HG03060 (cell line): Measurements from ENCODE around the gene LYPD5.
"Not testable (repeated sequence)": the region's sequence is repeated elsewhere in the genome, so short reads cannot be mapped to it uniquely, and the experiment has no call there.

Experiments used
- ATAC-seq: cut with Tn5 transposase; IDR thresholded peaks from one replicate; pipeline ENCODE4 v1.9.1; 2021; ENCODE audit warnings: low read depth, moderate number of reproducible peaks; ENCODE audit not compliant: unreplicated experiment

Gene LYPD5

DNA sequence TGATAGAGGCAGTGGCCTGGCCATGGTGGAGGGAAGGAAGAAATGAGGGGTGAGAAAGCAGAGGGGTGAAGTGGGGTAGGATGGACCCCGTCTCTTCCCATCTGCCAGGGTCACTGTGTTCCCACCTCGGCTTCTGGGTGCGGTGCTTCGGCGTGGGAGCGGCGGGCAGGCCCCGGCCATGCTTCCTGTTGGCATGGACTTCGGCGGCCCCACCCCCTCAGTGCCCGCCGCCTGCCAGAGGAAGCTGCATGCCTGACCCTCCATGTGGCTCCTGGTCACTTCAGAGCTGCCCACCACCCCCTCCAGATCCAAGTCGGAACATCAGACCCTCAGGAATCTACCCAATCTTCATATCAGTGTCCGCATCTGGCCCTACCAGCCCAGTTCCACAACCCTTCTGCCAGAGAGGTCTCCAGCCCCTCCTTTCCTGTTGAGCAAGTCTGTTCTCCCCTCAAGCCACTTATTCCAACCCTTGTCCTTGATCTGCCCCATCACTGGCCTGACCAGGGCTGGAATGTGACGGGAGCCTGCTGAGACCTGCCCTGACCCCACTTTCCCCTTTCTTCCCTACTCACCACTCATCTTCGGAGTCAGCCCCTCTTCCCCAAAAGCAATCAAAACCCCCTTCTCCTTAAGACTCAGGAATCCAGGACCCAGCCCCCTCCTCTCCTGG, 23.0 kb downstream of the LYPD5 start:
- no peak for ATAC-seq

DNA sequence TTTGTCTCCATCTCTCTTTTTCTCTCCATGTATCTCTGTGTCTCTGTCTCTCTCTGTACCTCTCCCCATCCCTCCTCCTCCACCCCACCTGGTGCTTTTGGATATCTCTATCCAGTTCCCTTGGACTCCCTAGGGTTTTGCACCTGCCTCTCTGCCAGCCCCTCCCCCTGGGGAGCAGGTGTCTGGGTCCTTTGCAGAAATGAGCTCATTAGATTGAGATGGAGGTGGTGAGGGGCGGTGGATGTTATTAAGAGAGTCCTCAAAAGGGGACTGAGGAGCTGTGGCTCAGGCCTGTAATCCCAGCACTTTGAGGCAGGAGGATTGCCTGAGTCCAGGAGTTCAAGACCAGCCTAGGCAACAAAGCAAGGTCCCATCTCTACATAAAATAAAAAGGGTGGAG, 23.6 kb downstream of the LYPD5 start:
- no peak for ATAC-seq

DNA sequence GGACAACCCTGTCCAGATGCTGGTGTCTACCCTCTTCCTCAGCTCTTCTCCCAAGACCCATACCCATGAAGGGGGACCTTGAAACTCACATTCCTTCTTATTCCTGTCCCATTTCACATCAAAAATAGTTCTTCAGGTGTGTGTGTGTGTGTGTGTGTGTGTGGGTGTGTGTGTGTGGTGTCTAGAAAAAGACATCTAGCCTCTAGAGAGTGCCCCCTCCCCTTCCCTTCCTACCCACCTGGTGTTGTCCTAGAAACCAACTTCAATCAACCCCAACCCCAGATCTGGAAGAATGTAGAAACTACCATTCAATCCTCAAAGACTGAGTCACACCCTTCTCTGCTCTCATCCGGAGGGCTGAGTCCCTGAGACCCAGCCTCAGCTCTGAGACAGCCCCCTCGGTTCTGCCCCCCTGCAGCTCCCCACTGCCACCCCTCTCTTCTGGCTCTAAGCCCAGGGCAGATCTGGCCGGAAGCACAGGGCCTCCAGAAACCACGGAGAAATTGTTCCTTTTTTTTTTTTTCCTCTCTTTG, 25.0 kb downstream of the LYPD5 start:
- no peak for ATAC-seq

DNA sequence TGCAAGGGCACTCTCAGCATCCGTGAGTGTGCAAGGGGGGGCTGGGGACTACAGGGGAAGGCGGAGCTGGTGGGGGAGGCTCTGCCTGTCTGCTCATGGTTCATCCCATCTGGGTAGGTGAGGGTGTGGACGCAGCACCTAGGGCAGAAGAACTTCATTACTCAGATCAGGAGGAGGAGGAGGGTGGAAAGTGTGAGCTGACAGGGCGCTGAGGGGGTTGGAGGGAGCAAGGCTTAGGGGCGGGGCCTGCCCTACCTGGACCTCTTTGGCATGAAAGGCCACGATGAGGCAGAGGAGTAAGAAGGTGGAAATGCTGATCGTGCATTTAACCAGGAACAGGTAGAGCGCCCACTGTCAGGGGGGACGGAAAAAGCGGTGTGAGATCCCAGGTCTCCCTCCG, 26.0 kb downstream of the LYPD5 start:
- ATAC-seq: no peak

DNA sequence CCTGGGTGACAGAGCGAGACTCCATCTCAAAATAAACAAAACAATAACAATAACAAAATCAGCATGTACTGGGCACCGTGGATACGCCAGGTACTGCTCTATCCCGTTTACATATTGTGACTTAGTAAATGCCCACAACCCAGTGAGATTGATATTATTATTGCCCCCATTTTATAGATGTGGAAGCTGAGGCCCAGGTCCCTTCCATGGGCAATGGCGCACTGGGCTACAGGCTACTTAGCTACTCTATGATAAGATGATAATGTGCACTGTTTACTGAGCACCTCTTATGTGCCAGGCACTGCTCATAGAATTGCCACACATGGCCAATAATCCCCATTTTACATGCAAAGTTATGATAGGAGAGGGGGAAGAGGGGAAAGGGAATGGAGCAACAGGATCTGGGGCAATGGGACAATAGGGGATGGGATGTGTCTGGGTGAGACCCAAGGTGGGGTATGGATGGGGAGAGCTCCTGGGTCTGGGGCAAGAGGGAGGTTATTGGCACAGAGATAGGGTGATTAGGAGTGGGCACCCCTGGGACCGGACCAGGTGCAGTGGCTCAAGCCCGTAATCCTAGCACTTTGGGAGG, 26.9 kb downstream of the LYPD5 start:
- ATAC-seq: no peak

DNA sequence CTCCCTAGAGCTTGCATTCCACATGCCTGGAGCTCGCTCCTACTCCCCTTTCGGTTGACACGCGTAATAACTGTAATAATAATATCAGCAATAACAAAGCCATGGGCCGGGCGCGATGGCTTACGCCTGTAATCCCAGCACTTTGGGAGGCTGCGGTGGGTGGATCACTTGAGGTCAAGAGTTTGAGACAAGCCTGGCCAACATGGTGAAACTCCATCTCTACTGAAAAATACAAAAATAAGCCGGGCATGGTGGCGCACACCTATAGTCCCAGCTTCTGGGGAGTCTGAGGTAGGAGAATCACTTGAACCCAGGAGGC, 27.3 kb downstream of the LYPD5 start:
- ATAC-seq: not testable (repeated sequence)

DNA sequence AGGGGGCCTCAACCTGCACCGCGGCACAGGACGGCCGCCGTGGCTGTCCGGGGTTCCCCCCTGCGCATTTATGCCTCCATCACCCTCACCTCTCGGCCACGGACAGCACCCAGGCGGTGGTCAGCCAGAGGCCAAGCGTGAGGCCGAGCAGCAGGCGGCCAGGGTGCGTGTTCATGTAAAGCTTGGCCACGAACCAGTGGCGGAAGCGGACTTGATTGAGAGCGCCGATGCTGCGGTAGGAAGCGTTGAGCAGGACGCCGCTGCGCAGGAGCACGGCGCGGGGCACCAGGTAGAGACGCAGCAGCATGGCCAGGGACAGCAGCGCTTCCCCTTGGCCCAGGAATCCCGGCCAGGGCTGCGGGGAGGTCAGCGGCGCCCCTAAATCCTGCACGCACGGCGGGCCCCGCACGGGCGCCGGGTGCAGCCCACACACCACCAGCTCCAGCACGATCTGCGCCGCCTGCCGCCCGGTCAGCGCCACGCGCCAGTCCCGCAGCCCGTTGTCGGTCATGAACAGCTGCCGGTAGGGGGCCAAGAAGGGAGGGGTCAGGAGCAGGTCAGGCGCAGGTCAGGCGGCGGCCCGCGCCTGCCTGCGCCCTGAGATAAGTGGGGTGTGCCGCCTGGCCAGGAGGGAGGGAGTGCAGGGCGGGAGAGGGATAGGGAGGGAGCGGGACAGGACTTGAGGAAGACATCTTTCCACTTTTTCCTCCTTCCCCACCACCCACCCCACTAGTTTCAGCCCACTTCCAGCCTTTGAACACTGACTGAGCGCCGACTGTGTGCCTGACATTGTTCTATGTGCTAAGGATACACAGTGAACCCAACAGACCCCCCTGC, 27.9 kb downstream of the LYPD5 start:
- ATAC-seq: no peak

DNA sequence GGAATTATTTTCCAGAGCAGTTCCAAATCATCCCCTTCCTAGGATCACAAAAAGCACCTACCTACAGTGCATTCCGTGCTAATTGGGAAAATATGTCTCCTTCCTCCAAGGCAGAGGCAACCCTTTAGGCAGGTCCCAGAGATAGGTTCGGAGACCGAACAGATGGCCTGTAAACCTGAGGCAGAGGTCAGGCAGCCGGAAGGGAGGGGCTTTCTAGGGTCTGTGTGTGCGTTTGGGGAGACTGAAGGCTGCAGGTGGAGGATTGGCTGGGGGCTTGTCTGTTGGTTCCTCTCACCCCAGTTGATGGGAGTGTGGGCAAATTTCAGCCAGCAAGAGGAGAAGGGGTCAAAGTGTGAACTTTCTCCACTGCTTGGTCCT, 28.5 kb downstream of the LYPD5 start:
- no peak for ATAC-seq

DNA sequence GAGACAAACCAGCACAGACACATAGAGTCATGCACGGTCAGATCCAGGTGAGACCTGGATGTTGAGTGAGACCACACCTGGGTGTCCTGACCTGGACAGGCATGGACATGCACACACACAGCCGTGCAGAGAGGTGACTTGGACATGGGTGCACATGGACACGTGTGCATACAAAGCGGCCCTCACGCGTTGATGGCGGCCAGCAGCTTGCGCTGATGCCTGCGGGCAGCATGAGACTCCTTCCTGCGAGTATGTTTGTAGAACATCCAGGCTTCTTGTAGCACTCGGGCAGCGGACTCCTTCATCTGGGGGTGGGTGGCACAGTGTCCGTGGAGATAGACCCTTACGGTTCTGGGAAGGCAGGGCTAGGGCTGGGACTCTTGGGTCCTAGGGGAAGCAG, 33.0 kb downstream of the LYPD5 start:
- ATAC-seq: no peak

DNA sequence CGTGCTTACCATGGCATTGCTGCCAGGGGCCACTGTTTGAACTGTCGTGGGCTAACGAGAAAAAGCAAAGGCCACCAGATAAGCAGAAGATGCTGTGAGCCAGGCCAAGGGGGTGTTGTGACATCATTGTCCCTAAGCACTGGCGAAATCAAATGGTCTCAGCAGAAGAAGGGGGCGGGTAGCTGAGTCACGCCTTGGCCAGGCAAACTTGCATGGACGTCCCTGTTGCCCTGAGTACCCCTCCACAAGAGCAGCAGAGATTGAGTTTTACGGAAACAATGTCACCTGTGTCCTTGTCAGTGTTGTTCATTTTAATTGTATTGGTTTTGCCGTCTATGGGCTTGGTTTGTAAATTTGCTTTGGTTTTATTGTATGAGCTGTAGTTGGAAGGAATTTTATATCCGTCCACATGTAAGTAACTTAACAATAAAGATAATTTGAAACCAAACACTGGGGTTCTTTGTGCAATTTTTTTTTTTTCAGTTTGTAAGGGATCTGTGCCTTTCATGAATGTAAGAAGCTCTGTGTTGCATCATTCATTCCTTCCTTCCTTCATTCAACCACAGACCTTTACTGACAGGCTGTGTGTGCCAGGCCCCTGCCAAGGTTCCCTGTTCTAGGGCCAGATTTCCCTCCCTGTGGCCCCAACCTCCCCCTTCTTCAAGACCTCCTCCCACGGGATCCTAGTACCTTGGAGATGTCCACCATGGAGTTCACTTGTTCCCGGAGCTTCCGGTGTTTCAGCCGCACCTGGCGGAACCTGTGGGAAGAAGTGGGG, 33.8 kb downstream of the LYPD5 start:
- no peak for ATAC-seq

DNA sequence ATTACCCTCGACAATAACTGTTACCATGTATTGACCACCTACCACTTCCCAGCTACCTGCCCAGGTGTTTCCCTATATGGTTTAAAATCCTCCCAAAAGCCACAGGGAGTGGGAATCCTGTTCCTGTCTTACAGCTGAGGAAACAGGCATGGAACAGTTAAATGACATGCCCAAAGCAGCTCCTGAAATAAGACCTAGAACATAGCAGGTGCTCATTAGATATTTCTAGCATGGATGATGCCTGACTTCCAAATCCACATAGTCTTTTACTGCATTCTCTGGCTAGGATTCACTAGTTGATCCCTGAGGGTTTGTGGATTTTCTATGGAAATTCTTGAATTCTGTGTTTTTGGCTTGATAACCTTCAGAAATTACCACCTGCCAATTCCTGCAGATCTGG, 34.4 kb downstream of the LYPD5 start:
- ATAC-seq: no peak

DNA sequence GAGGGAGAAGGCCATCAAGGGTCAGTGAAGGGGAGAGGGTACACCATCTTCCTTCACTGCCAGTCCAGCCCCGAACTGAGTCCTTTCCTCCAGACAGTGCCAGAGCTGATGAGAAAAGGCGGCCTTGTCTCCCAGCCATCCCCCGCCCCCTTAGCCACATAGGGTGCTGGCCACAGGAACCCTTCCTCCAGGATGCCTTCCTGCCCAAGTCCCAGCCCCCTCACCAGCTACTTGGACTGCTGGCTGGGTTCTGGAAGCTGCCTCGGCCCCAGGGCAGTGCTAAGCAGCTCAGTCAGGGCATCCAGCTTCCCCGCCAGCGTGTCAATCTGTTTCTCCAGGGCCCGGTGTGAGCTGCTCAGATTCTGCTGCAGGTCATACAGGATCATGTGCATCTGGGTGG, 34.9 kb downstream of the LYPD5 start:
- ATAC-seq: no peak

DNA sequence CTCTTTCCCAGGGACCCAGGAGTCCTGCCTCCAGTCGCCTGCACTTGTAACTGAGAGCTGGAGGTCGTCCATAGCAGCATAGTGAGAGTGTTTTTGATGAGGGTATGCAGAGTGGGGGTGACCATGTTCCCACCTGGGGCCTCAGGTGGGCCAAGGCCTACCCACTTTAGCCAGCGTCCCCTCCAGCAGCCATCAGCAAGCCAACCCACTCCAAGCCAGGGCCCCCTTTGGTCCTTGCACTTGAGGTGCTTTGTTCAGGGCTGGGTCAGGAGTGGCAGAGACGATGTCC, 35.5 kb downstream of the LYPD5 start:
- ATAC-seq: no peak

DNA sequence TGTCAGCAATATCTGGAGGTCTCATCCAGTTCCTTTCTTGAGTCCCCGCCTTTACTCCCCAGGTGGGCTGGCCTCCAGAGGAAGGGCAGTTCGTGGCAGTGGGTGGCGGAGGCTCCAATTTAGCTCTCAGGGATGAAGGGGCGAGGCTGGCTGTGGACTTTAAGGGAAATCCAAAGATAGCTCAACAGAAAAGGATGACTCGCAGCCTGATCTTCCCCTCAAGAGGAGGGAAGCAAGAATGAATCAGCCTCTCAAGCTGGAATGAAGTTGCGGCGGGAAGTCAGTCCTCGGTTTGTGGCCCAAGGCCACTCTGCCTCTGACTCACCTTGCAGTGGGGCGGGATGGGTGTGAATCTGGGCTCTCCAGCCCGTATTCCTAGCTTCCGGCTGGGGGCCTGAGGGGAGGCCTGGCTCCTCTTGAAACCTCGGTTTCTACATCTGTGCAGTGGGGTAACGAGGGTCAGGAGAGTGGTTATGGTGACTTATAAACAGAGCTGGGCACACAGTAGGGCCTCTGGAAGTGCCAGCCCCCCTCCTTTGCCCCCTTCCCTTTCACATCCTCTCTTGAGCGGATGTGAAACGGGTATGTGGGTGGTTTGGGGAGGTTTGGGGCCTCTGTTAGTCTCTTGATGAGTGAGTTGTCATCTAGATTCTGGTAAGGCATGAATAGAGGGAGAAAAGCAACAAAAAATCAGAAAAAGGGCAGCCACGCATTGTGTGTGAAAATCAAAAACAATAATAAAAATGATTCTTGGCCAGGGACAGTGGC, 37.0 kb downstream of the LYPD5 start:
- ATAC-seq: peak; percentile 40

DNA sequence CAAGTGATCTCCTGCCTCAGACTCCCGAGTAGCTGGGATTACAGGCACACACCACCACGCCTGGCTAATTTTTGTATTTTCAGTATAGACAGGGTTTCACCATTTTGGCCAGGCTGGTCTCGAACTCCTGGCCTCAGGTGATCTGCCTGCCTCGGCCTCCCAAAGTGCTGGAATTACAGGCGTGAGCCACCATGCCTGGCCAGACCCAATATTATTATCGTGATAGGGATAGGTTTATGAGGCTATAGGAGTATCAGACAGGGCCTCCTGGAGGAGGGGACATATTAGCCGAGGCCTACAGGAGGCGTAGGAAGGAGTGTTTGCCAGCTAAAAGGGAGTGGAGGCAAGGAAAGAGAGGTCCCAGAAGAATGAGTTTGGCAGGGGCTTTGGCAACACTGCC, 37.6 kb downstream of the LYPD5 start:
- ATAC-seq: not testable (repeated sequence)

DNA sequence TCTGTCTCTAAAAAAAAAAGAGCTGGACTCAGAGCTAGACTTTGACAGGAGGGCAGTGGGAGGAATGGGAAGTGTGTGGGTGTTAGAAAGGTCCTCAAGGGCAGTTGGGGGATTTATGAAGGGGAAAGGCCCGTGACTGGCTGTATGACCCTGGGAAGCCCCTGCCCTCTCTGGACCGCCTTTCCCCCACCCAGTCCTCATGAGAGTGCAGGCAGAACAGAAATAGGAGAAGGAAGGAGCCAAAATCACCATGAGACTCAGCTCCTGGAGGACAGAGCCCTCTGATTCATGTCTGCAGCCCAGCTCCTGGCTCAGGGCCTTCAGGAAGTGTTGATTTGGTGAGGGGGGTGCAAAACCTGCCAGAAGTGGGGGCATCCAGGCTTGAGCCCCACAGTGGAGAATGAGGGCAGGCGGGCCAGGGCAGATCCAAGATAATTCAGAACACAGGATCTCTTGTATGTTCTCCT, 38.7 kb downstream of the LYPD5 start:
- ATAC-seq: no peak

DNA sequence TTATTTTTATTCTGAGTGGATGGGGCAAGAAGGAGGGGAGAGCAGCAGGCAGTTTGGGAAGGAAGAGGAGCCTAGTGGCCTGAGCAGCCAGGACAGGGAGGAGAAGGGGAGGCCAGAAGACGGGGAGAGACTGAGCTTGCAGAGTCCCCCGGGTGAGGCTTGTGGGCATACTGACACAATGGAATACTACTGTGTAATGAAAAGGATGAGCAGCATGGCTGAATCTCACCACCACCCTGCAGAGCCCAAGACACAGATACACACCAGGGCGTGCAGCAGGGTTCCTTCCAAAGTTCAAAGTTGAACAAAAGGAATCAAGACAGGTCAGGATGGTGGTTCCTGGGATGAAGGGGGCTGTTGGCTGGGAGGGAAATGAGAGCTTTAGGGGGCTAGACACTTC, 39.4 kb downstream of the LYPD5 start:
- ATAC-seq: no peak

DNA sequence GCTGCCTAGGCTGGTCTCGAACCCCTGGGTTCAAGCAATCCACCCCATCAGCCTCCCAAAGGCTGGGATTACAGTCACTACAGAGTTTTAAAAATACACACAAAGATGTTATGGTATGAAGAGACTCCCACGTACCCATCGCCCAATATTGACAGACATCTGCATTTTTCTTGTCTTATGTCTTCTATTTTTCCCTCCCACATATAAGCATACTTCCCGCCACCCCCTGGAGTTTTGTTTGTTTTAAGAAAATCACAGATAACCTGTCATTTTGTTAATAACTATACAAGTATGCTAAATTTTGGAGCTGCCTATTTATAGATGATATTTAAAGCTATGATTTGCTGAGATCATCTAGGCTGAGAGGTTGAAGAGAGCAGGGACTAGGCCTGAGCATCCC, 41.3 kb downstream of the LYPD5 start:
- ATAC-seq: no peak

DNA sequence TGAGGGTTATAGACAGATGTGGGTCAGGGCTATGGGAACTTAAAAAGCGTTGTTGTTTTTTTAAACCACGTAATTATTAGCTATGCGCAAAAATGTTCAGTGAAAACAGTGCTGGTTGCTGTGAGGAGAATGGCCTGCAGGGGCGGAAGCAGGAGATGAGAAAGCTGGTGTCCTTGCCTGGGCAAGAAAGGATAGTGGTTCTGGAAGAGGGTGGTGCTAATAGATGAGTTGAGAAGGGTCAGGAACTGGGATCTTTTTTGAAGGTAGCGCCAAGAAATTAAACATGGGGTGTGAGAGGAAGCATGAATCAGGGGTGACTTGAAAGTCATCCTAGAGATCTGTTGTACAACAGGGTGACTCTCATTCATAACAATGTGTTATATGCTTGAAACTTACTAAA, 42.7 kb downstream of the LYPD5 start:
- ATAC-seq: no peak

DNA sequence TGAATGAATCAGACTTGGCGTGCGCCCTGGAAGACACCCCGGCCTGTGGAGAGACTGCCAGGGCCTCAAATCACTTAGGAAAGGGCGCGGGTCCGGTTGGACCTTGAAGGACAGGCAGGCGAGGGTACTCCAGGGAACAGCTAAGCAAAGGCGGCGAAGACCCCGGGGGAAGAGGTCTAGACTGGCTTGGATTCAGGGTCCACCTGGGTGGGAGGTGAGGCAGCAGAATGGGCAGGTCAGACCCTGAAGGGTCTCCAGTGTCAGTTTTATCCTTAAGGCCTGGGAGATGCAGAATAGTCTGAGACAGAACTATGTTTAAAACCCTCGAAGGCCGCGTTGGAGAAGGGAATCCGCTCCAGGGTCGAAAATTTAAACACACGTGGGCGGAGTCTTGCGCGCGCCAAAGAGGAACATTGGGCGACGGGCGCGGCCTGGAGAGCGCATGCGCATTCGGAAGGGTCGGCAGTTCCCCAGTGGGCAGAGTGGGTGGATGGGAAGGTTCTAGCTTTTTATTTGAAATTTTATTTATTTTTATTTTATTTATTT, 46.9 kb downstream of the LYPD5 start:
- no peak for ATAC-seq
